K562 (cell line): ENCODE measurements around the gene SGMS1. TPM values are rescaled to one million over a fixed set of nuclear protein-coding genes. Genes with fewer than 3 reads are reported as not detected.

Source experiments
- BHLHE40 ChIP-seq: IDR thresholded peaks from 2 replicates; pipeline ENCODE4 v1.6.1; 2011; ENCODE audit warnings: low read length, improper control_type of control experiment
- BRD4 ChIP-seq: fragments of 200-600 bp; sonication (generic); IDR thresholded peaks from 2 replicates; pipeline ENCODE4 v1.6.1; 2017; ENCODE audit warnings: inconsistent platforms
- BRF1 ChIP-seq: IDR thresholded peaks from 3 replicates; pipeline ENCODE4 v1.6.1; 2011; ENCODE audit warnings: borderline replicate concordance, mild to moderate bottlenecking; ENCODE audit not compliant: insufficient read length; ENCODE audit errors: extremely low read depth
- CBFB ChIP-seq: sonication (generic); formaldehyde crosslinking; IDR thresholded peaks from 2 replicates; pipeline ENCODE4 v1.4.0; 2020; ENCODE audit warnings: mild to moderate bottlenecking, missing genetic modification reagents
- GABPA ChIP-seq: fragments of 200-800 bp; sonication (Bioruptor generic); conservative IDR thresholded peaks from 2 replicates; pipeline ENCODE4 v1.6.1; 2016; ENCODE audit warnings: low read depth, missing genetic modification characterization, missing compliant biosample characterization
- IRF9 ChIP-seq: fragments of 450-650 bp; IDR thresholded peaks from 2 replicates; pipeline ENCODE4 v1.6.1; 2016; ENCODE audit warnings: missing biosample characterization, missing genetic modification characterization
- JUNB ChIP-seq: fragments of 450-650 bp; formaldehyde crosslinking; conservative IDR thresholded peaks from 2 replicates; pipeline ENCODE4 v1.4.0; 2020; ENCODE audit warnings: mild to moderate bottlenecking
- LEF1 ChIP-seq: fragments of 450-650 bp; IDR thresholded peaks from 2 replicates; pipeline ENCODE4 v1.6.1; 2016; ENCODE audit warnings: mild to moderate bottlenecking
- MAFG ChIP-seq: fragments of 450-650 bp; conservative IDR thresholded peaks from 2 replicates; pipeline ENCODE4 v1.6.1; 2016; ENCODE audit warnings: missing genetic modification characterization, missing compliant biosample characterization
- PHF8 ChIP-seq: fragments of 200-600 bp; sonication (generic); IDR thresholded peaks from 2 replicates; pipeline ENCODE4 v1.6.1; 2012; ENCODE audit warnings: mixed run types, mild to moderate bottlenecking, inconsistent platforms, low read length, moderate library complexity, borderline replicate concordance
- POLR2AphosphoS5 ChIP-seq: IDR thresholded peaks from 2 replicates; pipeline ENCODE4 v1.6.1; 2011; ENCODE audit warnings: mild to moderate bottlenecking, low read depth, low read length, moderate library complexity; ENCODE audit not compliant: control insufficient read depth, insufficient read depth
- XRCC3 ChIP-seq: fragments of 450-650 bp; IDR thresholded peaks from 2 replicates; pipeline ENCODE4 v1.6.1; 2017; ENCODE audit warnings: mild to moderate bottlenecking, moderate library complexity
- ZBTB8A ChIP-seq: fragments of 450-650 bp; IDR thresholded peaks from 2 replicates; pipeline ENCODE4 v1.6.1; 2018; ENCODE audit warnings: mild to moderate bottlenecking, moderate library complexity; ENCODE audit not compliant: partially characterized antibody
- ZNF398 ChIP-seq: fragments of 250-450 bp; sonication (Bioruptor Pico); IDR thresholded peaks from 2 replicates; pipeline ENCODE4 v1.8.0; 2021; ENCODE audit warnings: moderate library complexity, mild to moderate bottlenecking, inconsistent platforms
- ZNF511 ChIP-seq: sonication (generic); formaldehyde crosslinking; IDR thresholded peaks from 2 replicates; pipeline ENCODE4 v1.8.0; 2022; ENCODE audit warnings: mild to moderate bottlenecking, missing genetic modification reagents
- ZNF551 ChIP-seq: fragments of 250-450 bp; sonication (Bioruptor Pico); IDR thresholded peaks from 2 replicates; pipeline ENCODE4 v1.5.0; 2021; ENCODE audit warnings: mild to moderate bottlenecking, moderate library complexity
- ZNF592 ChIP-seq: fragments of 450-650 bp; IDR thresholded peaks from 2 replicates; pipeline ENCODE4 v1.6.1; 2017; ENCODE audit warnings: antibody characterized with exemption, mild to moderate bottlenecking
- ZNF75A ChIP-seq: fragments of 450-650 bp; formaldehyde crosslinking; IDR thresholded peaks from 2 replicates; pipeline ENCODE4 v1.4.0; 2020; ENCODE audit warnings: mild to moderate bottlenecking
- polyA plus RNA-seq, 8 experiments: library from polyadenylated mRNA; depleted of rRNA in 4 of 8; stranded (reverse) in 5 of 8; unstranded in 3 of 8; fragments of >200 nt; fragmentation: Nextera tagmentation in 2 of 8; fragmentation: Illumina TruSeq in 1 of 8; extraction: Ambion mirVana in 2 of 8; extraction: Trizol in 1 of 8; gene quantifications; 2 replicates each; pipeline versions ENCODE4 v1.2.1 to v1.2.3, GENCODE V29; 2011 to 2014; ENCODE audit warnings: inconsistent platforms in 1 of 8, missing spikeins in 1 of 8
- total RNA-seq, 7 experiments: library from RNA; depleted of rRNA in 6 of 7; stranded (reverse); fragments of >200 nt in 6 of 7; fragmentation: Illumina TruSeq in 2 of 7; extraction: Trizol in 2 of 7; gene quantifications; 2 replicates each; pipeline versions ENCODE4 v1.2.1 to v1.2.3, GENCODE V29; 2011 to 2021; ENCODE audit warnings: low replicate concordance in 1 of 7

The SGMS1 gene
- total and polyA plus RNA-seq, 9 of the 15 experiments (the other 6 are each of a cell fraction or from before 2014, with no cell fraction given): 22.6 to 232 (median 82.2) TPM

GRCh38 chr10:50316695-50317648, 306.8 kb downstream of the SGMS1 start (continued):
- TF ChIP-seq BRF1: no peak
- TF ChIP-seq ZNF551: no peak
- no peak for TF ChIP-seq MAFG (tag)
- no peak for TF ChIP-seq PHF8
- no peak for TF ChIP-seq ZBTB8A
- TF ChIP-seq ZNF398 (CRISPR knock-in tag): no peak
- TF ChIP-seq ZNF592: peak; percentile 96
- no peak for TF ChIP-seq JUNB (CRISPR knock-in tag)
- TF ChIP-seq GABPA (tag): no peak
- no peak for TF ChIP-seq ZNF511 (CRISPR knock-in tag)
- TF ChIP-seq ZNF75A: no peak
- peak; percentile 71; the same call in 1 of the 2 replicates for TF ChIP-seq BRD4
- no peak for TF ChIP-seq XRCC3
- no peak for TF ChIP-seq CBFB (CRISPR knock-in tag)
- 0 out of 2 replicates have a peak, but pooled peaks have one; percentile 21 for TF ChIP-seq IRF9 (tag)
- TF ChIP-seq POLR2AphosphoS5: no peak
- no peak for TF ChIP-seq LEF1
- TF ChIP-seq BHLHE40: no peak
